LoVo (cell line): ENCODE measurements around the gene UNK.
"Not testable (repeated sequence)": the region's sequence is repeated elsewhere in the genome, so short reads cannot be mapped to it uniquely, and the experiment has no call there.

ENCODE experiments used
- DNase-seq: peaks from one replicate; pipeline ENCODE4 v3.0.0-alpha.2; 2016; ENCODE audit warnings: low spot score

The UNK gene

GRCh38 chr17:75850928-75851692, 66.5 kb downstream of the UNK start:
- DNase-seq = no peak

- not testable (repeated sequence) for DNase-seq
Observed at GRCh38 chr17:75851693-75851991, 67.0 kb downstream of the UNK start.

DNA sequence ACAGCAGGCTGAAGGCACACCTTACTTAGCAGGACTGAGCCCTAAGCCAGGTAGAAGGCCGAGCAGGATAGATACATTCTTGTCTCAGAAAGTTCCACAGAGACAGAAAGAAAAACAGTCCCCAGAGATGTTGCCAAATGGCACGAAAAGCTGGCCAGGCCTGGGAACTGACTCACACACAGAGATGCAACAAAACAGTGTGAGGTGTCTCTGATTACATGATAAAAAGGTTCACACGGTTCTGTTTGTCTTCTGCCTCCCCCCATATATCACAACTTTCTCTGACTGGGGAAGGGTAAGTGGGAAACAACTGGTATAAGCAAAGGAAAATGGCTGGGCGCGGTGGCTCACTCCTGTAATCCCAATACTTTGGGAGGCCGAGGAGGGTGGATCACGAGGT, 68.8 kb downstream of the UNK start:
- no peak for DNase-seq

- DNase-seq = peak; percentile 47
Observed at GRCh38 chr17:75854101-75854748, 69.6 kb downstream of the UNK start.

DNA sequence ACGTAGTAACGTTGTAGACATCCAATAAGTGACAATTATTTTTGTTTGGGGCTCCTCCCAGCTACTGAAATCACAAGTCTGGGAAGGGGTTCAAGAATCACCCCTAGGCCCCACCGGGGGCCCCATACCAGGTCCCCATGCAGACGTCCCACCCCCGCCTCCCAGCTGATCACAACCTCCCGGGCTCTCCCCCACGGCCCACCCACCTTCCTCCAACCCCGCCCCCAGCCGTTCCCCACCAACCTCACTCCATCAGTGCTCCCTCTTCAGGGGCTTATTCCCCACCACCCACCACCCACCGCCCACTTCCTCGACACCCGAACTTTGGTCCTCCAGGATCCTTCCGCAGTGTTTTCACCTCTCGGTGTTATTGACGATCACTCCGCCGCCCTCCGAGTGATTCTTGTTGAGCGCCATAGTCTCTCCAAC, 70.3 kb downstream of the UNK start:
- DNase-seq = no peak

DNA sequence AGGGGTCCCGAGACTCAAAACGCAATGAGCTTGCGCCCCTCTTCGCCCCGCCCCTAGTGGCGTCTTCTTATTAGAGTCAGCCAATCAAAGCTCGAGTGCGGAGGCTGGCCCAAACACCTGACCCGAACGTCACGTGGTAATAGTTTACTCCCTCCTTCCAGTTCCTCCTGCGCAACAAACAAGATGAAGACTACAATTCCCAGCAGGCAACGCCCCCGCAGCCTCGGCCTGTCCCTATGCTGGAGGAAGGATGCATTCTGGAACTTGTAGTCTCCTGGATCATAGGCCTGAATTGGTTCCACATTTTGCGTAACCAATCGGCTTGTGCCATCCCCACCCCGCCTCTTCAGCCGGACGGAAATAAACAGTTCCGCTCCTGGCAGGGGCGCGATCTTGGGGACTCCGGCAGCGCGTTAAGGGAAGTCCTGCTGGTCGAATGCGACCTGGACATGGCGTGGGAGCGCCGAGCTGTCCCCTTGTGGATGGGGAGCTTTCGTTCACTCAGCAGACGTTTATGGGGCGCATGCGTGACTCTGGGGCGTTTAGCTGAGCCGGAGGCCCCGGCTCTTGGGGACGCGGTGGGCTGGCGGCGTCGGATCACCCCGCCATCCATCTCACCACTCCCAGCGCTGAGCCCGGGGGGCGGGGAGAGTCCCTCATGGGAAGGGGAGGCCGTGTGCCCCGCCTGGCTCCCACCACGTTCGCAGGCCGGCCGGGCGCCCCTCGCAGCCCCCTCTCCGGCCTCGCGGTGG, 70.9 kb downstream of the UNK start, which contains the start of gene WBP2:
WBP2 (minus strand) TSS at position 26 of the 752 bp plus-strand sequence. CDS start 38 bp downstream, outside the sequence.
- peak; percentile 99 for DNase-seq

DNA sequence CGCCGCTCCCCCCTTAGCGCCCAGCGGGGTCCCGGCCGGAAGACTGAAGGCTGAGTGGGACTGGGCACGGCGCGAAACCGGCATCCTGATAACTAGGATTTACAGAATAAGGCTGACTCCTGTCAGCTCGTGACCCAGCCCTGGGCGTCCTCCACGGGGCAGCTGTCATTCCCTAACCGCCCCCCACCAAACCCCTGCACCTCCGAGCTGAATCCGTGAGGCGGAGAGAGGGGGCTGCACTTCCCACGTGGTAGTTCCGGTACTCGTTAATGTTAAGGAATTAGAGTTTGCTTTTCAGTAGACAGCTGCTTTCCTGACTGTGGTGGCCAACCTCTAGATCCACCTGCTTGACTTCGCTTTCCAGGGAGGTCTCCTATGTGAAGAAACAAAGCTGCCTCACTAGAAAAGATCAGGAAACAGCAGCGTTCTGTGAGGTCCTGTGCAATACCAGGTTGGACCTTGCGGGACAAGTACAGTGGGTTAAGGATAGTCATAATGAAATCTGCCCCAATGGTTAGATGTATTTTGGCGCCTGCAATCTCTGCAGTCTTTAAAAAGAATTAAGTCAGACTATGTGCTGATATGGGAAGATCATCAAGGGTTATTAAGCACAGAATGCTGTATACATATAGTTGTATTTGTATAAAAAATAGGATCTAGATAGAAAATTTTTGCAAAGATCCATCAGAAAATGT, 71.6 kb downstream of the UNK start:
- DNase-seq = peak; percentile 32

DNA sequence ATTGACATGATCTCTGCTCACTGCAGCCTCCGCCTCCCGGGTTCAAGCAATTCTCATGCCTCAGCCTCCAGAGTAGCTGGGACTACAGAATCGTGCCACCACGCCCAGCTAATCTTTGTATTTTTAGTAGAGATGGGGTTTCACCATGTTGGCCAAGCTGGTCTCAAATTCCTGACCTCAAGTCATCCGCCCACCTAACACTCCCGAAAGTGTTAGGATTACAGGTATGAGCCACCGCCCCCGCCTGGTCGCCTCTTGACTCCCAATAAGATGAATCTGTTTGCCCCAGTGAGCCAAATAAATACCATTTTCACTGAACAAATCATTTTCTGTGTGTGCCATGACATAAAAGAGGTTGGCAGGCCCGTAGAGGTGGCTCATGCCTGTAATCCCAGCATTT, 74.8 kb downstream of the UNK start:
- not testable (repeated sequence) for DNase-seq

DNA sequence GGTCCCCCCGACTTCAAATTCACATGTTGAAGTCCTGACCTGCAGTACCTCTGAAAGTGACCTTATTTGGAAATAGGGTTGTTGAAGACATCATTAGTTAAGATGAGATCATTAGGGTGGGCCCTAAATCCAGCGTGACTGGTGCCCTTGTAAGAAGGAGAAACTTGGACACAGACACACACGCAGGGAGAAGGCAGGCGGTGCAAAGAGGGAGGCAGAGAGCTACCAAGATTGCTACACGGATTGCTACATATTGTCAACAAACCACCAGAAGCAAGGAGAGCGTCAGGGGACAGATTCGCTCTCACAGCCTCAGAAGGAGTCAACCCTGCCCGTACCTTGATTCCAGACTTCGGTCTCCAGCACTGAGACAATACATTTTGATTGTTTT, 77.3 kb downstream of the UNK start:
- no peak for DNase-seq

DNA sequence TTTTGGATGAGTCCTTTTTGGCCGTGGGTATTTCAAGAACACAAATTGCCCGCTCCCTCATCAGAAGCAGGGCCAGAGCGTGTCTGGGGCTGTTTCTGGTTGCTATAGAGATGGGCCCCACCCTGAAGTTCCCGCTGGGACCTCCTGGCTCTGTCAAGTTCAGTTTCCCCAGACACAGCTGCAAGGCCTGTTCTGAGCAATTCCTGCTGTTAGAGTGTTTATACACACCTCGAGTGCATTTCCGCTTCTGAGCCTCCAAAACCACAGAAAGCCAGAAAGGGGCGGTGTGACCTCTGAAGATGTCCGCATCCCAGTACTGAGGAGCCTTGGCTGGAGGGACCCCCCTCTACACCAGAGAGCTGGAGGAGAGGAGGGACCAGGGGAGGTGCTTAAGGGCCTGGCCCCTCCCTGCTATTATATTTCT, 79.9 kb downstream of the UNK start:
- no peak for DNase-seq

DNA sequence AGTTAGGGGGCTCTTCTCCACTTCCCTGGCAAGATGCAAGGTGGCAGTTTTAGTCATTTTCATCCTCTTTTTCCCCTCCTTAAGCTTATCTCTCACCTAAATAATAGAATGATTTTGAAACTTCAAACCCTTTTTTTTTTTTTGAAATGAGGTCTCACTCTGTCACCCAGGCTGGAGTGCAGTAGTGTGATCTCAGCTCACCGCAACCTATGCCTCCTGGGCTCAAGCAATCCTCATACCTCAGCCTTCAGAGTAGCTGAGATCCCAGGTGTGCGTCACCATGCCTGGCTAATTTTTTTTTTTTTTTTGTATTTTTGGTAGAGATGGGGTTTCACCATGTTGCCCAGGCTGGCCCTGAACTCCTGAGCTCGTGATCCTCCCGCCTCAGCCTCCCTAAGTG, 80.3 kb downstream of the UNK start:
- not testable (repeated sequence) for DNase-seq

GRCh38 chr17:75865404-75866188, 81.0 kb downstream of the UNK start:
- DNase-seq = not testable (repeated sequence)

DNA sequence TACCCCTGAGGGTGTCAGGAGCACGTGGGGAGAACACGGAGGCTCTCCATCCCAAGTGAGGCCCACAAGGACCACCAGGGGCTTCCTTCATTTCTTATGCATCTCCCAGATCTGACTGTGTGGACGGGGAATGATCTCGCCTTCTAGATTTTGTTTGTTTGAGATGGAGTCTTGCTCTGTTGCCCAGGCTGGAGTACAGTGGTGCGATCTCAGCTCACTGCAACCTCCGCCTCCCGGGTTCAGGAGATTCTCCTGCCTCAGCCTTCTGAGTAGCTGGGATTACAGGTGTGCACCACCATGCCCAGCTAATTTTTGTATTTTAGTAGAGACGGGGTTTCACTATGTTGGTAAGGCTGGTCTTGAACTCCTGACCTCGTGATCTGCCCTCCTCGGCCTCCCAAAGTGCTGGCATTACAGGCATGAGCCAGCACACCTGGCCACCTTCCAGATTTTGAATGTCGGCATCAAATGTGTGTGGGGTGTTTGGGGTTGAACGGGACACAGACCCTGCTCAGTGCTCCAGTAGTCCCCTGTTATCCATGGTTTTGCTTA, 84.2 kb downstream of the UNK start:
- not testable (repeated sequence) for DNase-seq

DNA sequence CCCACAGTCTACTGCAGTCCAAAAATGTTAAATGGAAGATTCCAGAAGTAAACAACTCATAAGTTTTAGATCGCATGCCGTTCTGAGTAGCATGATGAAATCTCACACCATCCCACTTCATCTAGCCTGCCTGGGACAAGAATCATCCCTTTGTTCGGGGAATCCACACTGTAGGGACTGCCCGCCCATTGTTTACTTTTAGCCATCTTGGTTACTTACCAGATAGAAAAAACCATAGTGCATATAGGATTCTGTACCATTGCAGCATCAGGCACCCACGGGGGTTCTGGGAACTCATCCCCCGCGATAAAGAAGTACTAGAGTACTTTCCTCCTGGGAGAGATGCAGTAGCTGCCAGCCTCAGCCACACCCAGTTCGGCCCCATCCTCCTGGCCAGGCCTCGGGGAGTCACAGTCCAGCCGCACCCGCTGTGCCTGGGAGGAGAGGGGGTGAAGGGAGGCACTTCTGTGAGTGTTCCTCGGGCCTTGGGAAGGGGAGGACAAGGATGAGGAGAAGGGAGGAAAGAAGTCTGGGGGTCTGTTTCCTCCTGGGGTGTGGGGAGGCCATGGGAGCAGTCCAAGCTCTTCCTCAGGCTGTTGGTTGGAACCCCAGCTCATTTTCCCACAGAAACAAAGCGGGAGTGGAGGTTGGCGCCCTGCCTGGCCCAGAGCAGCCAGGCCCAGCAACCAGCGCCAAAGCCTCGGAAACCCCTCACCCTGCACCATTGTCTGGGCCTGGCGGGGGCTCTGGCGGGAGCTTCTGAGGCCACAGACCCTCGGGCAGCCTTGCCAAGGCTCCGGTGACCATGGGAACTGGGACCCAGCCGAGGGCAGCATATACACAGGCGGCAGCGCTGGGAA, 84.9 kb downstream of the UNK start:
- no peak for DNase-seq

- DNase-seq = not testable (repeated sequence)
Observed at GRCh38 chr17:75870228-75870627, 85.6 kb downstream of the UNK start.

- DNase-seq = peak; percentile 61
Observed at GRCh38 chr17:75872434-75873351, 88.1 kb downstream of the UNK start.

DNA sequence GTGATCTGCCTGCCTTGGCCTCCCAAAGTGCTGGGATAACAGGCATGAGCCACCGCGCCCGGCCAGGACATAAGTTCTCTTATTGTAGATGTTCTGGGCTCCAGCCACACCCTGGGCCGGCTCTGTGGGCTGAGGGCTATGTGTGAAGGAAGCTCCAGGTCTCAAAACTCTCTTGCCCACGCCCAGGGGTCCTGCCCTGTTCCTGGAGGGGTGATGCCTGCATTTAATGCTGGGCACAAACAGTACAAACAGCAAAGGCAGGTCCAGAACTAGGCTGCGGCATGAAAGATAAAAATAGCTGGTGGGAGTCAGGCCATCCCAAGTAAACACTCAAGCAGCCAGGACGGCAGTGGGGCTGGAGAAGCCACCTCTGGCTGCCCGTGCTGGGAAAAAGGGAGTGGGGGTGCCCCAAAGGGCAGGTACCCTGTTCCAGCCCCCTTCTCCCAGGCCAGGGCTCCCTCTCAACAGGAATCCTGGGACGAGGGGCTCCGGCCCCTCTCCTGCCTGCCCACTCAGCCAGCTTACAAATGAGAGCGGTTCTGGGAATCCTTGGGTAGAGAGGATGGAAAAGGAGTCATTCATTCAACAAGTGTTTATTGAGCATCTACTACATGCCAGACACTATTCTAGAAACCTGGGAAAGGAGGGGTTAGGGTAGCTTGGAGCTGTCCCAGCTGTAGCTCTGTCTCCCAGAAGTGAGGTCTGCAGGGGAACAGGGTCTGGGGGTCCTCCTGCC, 89.1 kb downstream of the UNK start:
- DNase-seq = no peak
